ENCODE results near the gene SUCLG2. TPM values are rescaled to one million over a fixed set of nuclear protein-coding genes. Genes with fewer than 3 reads are reported as not detected.
A peak's percentile ranks its signal among the peaks of the same experiment; 100 is the strongest.
"Not testable (repeated sequence)": the region's sequence is repeated elsewhere in the genome, so short reads cannot be mapped to it uniquely, and the experiment has no call there.

The SUCLG2 gene
- total and polyA plus RNA-seq, 3 experiments from 2014 or later, result 57.0 to 61.7 (median 59.9) TPM

- H3K36me3 Mint-ChIP-seq, result peaks cover 13 to 60% (median 23%) of the 10 kb centered on the region in 3 donors
Measured at GRCh38 chr3:67557848-67558355, 96.5 kb downstream of the SUCLG2 start.

DNA sequence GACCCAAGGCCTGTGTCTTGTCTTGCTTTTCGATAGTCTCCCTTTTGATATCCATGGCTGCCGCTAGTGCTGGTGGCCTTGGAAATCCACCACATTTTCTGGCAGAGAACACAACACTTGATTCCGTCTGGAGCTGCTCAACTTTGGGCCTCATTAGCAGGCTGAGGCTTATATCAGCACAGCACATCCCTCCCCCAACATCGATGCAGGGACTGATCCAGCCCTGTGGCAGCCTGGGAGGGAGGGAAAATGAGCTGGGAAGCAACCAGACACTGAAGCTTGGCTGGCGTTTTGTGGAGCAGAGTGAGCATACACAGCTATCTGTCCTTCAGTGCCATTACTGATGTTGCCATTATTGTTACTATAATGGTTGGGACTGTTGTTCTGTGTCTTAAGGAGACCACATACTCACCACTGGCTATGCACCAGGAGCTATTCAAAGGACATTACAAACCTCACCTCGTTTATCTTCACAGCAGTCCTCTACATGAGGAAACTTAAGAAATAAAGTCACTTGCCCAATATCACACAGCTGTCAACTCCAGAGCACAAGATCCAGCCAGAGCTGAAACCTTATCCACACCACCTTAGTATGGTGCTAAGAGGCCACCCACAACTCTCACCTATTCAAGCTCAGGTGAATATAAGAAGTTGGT is 102.9 kb downstream of the SUCLG2 start:
- DNase-seq, result no peak
- no peaks in the 10 kb centered on the region for H3K27me3 Mint-ChIP-seq
- no peaks in the 10 kb centered on the region for H3K9me3 Mint-ChIP-seq
- H3K27ac Mint-ChIP-seq, result no peak overlapping the region
- ChIA-PET CTCF (interaction anchor here (0.9 kb wide), 1 partner anchor 72 kb away, joined by 3 read pairs; no protein-coding TSS in a partner anchor), POLR2A (no interaction called here)
- H3K36me3 ChIP-seq (ENCODE audit: insufficient read depth, low read length), result no peaks in the 10 kb centered on the region
- no peak overlapping the region for H3K4me3 Mint-ChIP-seq
- peaks cover 18 to 52% (median 26%) of the 10 kb centered on the region in 3 donors for H3K36me3 Mint-ChIP-seq
- no peaks in the 10 kb centered on the region for H3K27me3 ChIP-seq (ENCODE audit: insufficient read depth, low read length, poor library complexity, severe bottlenecking)
- no peaks in the 10 kb centered on the region for H3K9me3 ChIP-seq (ENCODE audit: low read length)
- no peak overlapping the region for H3K4me3 ChIP-seq (ENCODE audit: low read length)
- H3K4me1 Mint-ChIP-seq, result peaks cover 14 to 40% (median 21%) of the 10 kb centered on the region in 3 donors
- H3K27ac ChIP-seq (ENCODE audit: low read depth, low read length), result no peak overlapping the region
- H3K4me1 ChIP-seq (ENCODE audit: insufficient read depth, low read length), result no peaks in the 10 kb centered on the region

More at GRCh38 chr3:67557848-67558355, 96.5 kb downstream of the SUCLG2 start:
- Histone ChIP-seq H3K4me3 (ENCODE audit: low read length) (no peak overlapping the region), H3K9me3 (ENCODE audit: low read length) (no peaks in the 10 kb centered on the region), H3K36me3 (ENCODE audit: insufficient read depth, low read length) (peaks cover 13% of the 10 kb centered on the region), H3K4me1 (ENCODE audit: insufficient read depth, low read length) (no peaks in the 10 kb centered on the region), H3K27ac (ENCODE audit: low read depth, low read length) (no peak overlapping the region), H3K27me3 (ENCODE audit: insufficient read depth, low read length, poor library complexity, severe bottlenecking) (no peaks in the 10 kb centered on the region)
- ChIA-PET POLR2A (no interaction called here), CTCF (no interaction called here)
- H3K27ac Mint-ChIP-seq, result no peak overlapping the region
- H3K9me3 Mint-ChIP-seq, result no peaks in the 10 kb centered on the region
- no peak overlapping the region for H3K4me3 Mint-ChIP-seq
- peaks cover 22 to 55% (median 28%) of the 10 kb centered on the region in 3 donors for H3K4me1 Mint-ChIP-seq
- no peak for DNase-seq
- H3K27me3 Mint-ChIP-seq, result no peaks in the 10 kb centered on the region

- ChIA-PET CTCF (no interaction called here), POLR2A (no interaction called here)
- Histone ChIP-seq H3K4me1 (ENCODE audit: insufficient read depth, low read length) (no peaks in the 10 kb centered on the region), H3K27ac (ENCODE audit: low read depth, low read length) (no peak overlapping the region), H3K36me3 (ENCODE audit: insufficient read depth, low read length) (no peaks in the 10 kb centered on the region), H3K4me3 (ENCODE audit: low read length) (no peak overlapping the region), H3K27me3 (ENCODE audit: insufficient read depth, low read length, poor library complexity, severe bottlenecking) (no peaks in the 10 kb centered on the region), H3K9me3 (ENCODE audit: low read length) (no peaks in the 10 kb centered on the region)
- no peak for DNase-seq
- H3K36me3 Mint-ChIP-seq, result peaks cover 16 to 44% (median 20%) of the 10 kb centered on the region in 3 donors
- H3K4me1 Mint-ChIP-seq, result peaks cover 11 to 39% (median 25%) of the 10 kb centered on the region in 3 donors
- no peak overlapping the region for H3K4me3 Mint-ChIP-seq
- H3K9me3 Mint-ChIP-seq, result no peaks in the 10 kb centered on the region
- no peaks in the 10 kb centered on the region for H3K27me3 Mint-ChIP-seq
- H3K27ac Mint-ChIP-seq, result no peak overlapping the region
Measured at GRCh38 chr3:67550541-67550940, 103.9 kb downstream of the SUCLG2 start.

- peak overlapping the region in 1 of 8 donors; percentile 62 for H3K27ac Mint-ChIP-seq
- H3K4me1 Mint-ChIP-seq, result peaks cover 25 to 49% (median 38%) of the 10 kb centered on the region in 3 donors
- H3K4me3 ChIP-seq (ENCODE audit: low read length); H3K4me3 Mint-ChIP-seq; H3K27ac ChIP-seq (ENCODE audit: low read depth, low read length); H3K27me3 Mint-ChIP-seq; H3K9me3 Mint-ChIP-seq; H3K9me3 ChIP-seq (ENCODE audit: low read length); CTCF ChIA-PET; POLR2A ChIA-PET; H3K27me3 ChIP-seq (ENCODE audit: insufficient read depth, low read length, poor library complexity, severe bottlenecking); H3K4me1 ChIP-seq (ENCODE audit: insufficient read depth, low read length); H3K36me3 ChIP-seq (ENCODE audit: insufficient read depth, low read length); DNase-seq: not testable (repeated sequence)
- H3K36me3 Mint-ChIP-seq, result peaks cover 26 to 50% (median 28%) of the 10 kb centered on the region in 3 donors
Measured at GRCh38 chr3:67542502-67543250, 111.7 kb downstream of the SUCLG2 start.

- no peak overlapping the region for H3K4me3 ChIP-seq (ENCODE audit: low read length)
- Mint-ChIP-seq H3K36me3 (peaks cover 23 to 48% (median 24%) of the 10 kb centered on the region in 3 donors), H3K4me1 (peaks cover 26 to 50% (median 38%) of the 10 kb centered on the region in 3 donors), H3K4me3 (peak overlapping the region in 1 of 7 donors; percentile 15), H3K9me3 (peaks cover 0 to 6% (median 3%) of the 10 kb centered on the region in 5 donors), H3K27me3 (no peaks in the 10 kb centered on the region), H3K27ac (no peak overlapping the region)
- POLR2A ChIA-PET, result no interaction called here
- H3K36me3 ChIP-seq (ENCODE audit: insufficient read depth, low read length), result no peaks in the 10 kb centered on the region
- no peaks in the 10 kb centered on the region for H3K4me1 ChIP-seq (ENCODE audit: insufficient read depth, low read length)
- DNase-seq, result no peak
- no peak overlapping the region for H3K27ac ChIP-seq (ENCODE audit: low read depth, low read length)
- H3K9me3 ChIP-seq (ENCODE audit: low read length), result no peaks in the 10 kb centered on the region
- CTCF ChIA-PET, result no interaction called here
- H3K27me3 ChIP-seq (ENCODE audit: insufficient read depth, low read length, poor library complexity, severe bottlenecking), result no peaks in the 10 kb centered on the region
Measured at GRCh38 chr3:67540198-67540894, 114.1 kb downstream of the SUCLG2 start.

DNA sequence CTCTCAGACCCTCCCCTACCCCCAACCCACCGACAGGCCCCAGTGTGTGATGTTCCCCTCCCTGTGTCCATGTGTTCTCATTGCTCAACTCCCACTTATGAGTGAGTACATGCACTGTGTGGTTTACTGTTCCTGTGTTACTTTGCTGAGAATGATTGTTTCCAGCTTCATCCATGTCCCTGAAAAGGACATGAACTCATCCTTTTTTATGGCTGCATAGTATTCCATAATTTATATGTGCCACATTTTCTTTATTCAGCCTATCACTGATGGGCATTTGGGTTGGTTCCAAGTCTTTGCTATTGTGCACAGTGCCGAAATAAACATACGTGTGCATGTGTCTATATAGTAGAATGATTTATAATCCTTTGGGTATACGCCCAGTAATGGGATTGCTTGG is 117.2 kb downstream of the SUCLG2 start:
- H3K36me3 ChIP-seq (ENCODE audit: insufficient read depth, low read length); H3K4me3 Mint-ChIP-seq; CTCF ChIA-PET; H3K27ac Mint-ChIP-seq; H3K9me3 Mint-ChIP-seq; POLR2A ChIA-PET; H3K4me3 ChIP-seq (ENCODE audit: low read length); H3K9me3 ChIP-seq (ENCODE audit: low read length); H3K4me1 ChIP-seq (ENCODE audit: insufficient read depth, low read length); H3K27ac ChIP-seq (ENCODE audit: low read depth, low read length); H3K27me3 Mint-ChIP-seq; DNase-seq; H3K27me3 ChIP-seq (ENCODE audit: insufficient read depth, low read length, poor library complexity, severe bottlenecking): not testable (repeated sequence)
- H3K4me1 Mint-ChIP-seq, result peaks cover 30 to 47% (median 40%) of the 10 kb centered on the region in 3 donors
- peaks cover 11 to 38% (median 12%) of the 10 kb centered on the region in 3 donors for H3K36me3 Mint-ChIP-seq

DNA sequence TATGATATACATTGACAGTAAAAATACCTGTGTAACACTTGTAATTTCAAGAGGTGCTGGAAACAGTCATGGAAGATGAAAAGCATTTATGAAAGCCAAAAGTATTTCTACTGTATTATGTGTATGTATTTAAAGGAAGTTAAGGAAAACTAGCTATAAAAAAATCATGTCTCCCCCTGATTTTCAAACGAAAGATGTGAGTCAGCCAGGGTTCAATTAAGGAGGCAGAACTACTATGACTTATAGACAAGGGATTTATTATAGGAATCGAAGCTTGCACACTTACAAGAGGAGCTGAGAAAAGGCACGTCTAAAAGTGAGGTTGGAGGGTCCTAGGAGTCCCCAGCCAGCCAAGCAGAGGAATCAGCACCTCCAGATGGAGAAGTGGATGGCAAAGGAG is 119.4 kb downstream of the SUCLG2 start:
- Mint-ChIP-seq H3K27me3 (no peaks in the 10 kb centered on the region), H3K9me3 (peaks cover 0 to 4% (median 3%) of the 10 kb centered on the region in 5 donors), H3K4me3 (peak overlapping the region in 1 of 7 donors; percentile 2), H3K36me3 (peaks cover 8 to 23% (median 12%) of the 10 kb centered on the region in 3 donors), H3K27ac (peak overlapping the region in 1 of 8 donors; percentile 32), H3K4me1 (peaks cover 32 to 60% (median 44%) of the 10 kb centered on the region in 3 donors)
- no peaks in the 10 kb centered on the region for H3K4me1 ChIP-seq (ENCODE audit: insufficient read depth, low read length)
- no peaks in the 10 kb centered on the region for H3K27me3 ChIP-seq (ENCODE audit: insufficient read depth, low read length, poor library complexity, severe bottlenecking)
- no peak overlapping the region for H3K27ac ChIP-seq (ENCODE audit: low read depth, low read length)
- ChIA-PET CTCF (no interaction called here), POLR2A (no interaction called here)
- no peaks in the 10 kb centered on the region for H3K9me3 ChIP-seq (ENCODE audit: low read length)
- H3K4me3 ChIP-seq (ENCODE audit: low read length), result no peak overlapping the region
- no peaks in the 10 kb centered on the region for H3K36me3 ChIP-seq (ENCODE audit: insufficient read depth, low read length)
- no peak for DNase-seq

DNA sequence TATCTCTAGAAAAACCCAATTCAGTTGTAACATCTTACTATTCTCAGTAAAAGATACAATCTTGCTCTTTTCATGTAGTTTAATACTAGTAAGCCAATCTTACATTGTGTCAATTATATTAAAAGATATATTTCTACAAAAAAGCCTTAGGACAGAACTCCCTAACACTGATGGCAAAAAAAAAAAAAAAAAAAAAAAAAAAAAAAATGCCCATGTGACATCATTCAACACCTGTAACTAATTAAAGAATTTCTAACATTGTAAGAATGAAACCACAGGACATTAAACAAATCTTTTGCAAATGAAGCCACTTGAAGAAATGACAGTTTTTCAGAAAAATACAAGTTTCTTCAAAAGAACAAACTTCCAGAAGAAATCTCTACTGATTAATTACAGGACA is 119.8 kb downstream of the SUCLG2 start:
- H3K36me3 ChIP-seq (ENCODE audit: insufficient read depth, low read length), result no peaks in the 10 kb centered on the region
- ChIA-PET POLR2A (no interaction called here), CTCF (no interaction called here)
- DNase-seq, result no peak
- H3K4me1 ChIP-seq (ENCODE audit: insufficient read depth, low read length), result no peaks in the 10 kb centered on the region
- Mint-ChIP-seq H3K9me3 (peaks cover 0 to 4% (median 3%) of the 10 kb centered on the region in 5 donors), H3K4me3 (no peak overlapping the region), H3K36me3 (peaks cover 4 to 19% (median 11%) of the 10 kb centered on the region in 3 donors), H3K27me3 (no peaks in the 10 kb centered on the region), H3K4me1 (peaks cover 30 to 60% (median 45%) of the 10 kb centered on the region in 3 donors), H3K27ac (peak overlapping the region in 1 of 8 donors; percentile 32)
- H3K27ac ChIP-seq (ENCODE audit: low read depth, low read length), result no peak overlapping the region
- H3K27me3 ChIP-seq (ENCODE audit: insufficient read depth, low read length, poor library complexity, severe bottlenecking), result no peaks in the 10 kb centered on the region
- no peak overlapping the region for H3K4me3 ChIP-seq (ENCODE audit: low read length)
- H3K9me3 ChIP-seq (ENCODE audit: low read length), result no peaks in the 10 kb centered on the region
